NB4 (cell line): Measurements from ENCODE around the gene LRRC3B.

Source experiments
- MYC ChIP-seq: IDR thresholded peaks from 2 replicates; pipeline ENCODE4 v1.6.1; 2011; ENCODE audit warnings: low read depth, low read length
- POLR2A ChIP-seq: IDR thresholded peaks from 2 replicates; pipeline ENCODE4 v1.6.1; 2011; ENCODE audit warnings: mild to moderate bottlenecking; ENCODE audit not compliant: insufficient read length; ENCODE audit errors: extremely low read depth
- TF ChIP-seq, protein P1 (sequence below): IDR thresholded peaks from one replicate; pipeline ENCODE4 v1.5.1; 2012; ENCODE audit warnings: low read depth, low read length
- TF ChIP-seq, protein P2 (sequence below): IDR thresholded peaks from 2 replicates; pipeline ENCODE4 v1.6.1; 2011; ENCODE audit warnings: low read depth, low read length

DNA sequence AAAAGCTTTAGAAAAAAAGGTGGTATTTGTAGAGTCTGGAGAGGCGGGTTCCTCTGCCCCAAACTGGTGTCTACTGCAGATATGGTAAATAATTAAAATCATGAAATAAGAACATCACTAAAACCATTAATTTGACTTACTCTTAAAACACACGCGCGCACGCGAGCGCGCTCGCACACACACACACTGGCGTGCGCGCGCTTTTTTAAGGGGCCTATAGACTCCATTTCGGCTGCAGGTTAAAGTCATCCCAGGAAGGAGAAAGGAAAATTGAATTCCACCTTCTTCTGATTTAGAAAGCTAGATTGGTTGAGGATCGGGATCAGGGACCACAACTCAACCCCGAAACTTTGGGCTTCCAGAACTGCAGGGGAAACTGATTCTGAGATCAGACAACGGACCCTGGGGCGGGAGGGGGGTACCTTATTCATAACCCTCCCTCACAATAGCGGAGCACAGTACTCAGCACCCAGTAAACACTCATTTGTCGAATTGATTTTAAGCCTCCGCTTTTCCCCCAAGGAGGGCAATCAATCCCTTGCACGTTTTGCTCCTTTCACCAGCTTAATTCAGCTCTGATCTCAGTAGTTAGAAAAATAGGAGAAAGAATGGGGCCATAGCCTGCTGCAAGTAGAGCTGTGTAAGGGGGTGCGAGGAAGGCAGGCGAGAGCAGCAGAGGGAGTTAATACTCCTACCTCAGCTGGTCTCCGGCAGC lies 509 bp upstream of the LRRC3B start:
- TF ChIP-seq, protein P1, sequence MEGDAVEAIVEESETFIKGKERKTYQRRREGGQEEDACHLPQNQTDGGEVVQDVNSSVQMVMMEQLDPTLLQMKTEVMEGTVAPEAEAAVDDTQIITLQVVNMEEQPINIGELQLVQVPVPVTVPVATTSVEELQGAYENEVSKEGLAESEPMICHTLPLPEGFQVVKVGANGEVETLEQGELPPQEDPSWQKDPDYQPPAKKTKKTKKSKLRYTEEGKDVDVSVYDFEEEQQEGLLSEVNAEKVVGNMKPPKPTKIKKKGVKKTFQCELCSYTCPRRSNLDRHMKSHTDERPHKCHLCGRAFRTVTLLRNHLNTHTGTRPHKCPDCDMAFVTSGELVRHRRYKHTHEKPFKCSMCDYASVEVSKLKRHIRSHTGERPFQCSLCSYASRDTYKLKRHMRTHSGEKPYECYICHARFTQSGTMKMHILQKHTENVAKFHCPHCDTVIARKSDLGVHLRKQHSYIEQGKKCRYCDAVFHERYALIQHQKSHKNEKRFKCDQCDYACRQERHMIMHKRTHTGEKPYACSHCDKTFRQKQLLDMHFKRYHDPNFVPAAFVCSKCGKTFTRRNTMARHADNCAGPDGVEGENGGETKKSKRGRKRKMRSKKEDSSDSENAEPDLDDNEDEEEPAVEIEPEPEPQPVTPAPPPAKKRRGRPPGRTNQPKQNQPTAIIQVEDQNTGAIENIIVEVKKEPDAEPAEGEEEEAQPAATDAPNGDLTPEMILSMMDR: no peak
- no peak for TF ChIP-seq POLR2A
- TF ChIP-seq, protein P2, sequence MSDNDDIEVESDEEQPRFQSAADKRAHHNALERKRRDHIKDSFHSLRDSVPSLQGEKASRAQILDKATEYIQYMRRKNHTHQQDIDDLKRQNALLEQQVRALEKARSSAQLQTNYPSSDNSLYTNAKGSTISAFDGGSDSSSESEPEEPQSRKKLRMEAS: no peak
- TF ChIP-seq MYC: no peak
